ENCODE results near the gene CS.
"Not testable (repeated sequence)": the region's sequence is repeated elsewhere in the genome, so short reads cannot be mapped to it uniquely, and the experiment has no call there.

Gene CS

GRCh38 chr12:56299853-56300643 is at the start of gene CS:
TSS of gene CS (minus strand) at chr12:56300330. CDS start at chr12:56300201, 129 bp downstream.
- peak; percentile 95 for DNase-seq

GRCh38 chr12:56348776-56349175 is 48.6 kb upstream of the CS start:
- DNase-seq, result no peak

- not testable (repeated sequence) for DNase-seq
These were observed 47.1 kb upstream of the CS start for GRCh38 chr12:56347255-56347654.

GRCh38 chr12:56346675-56347074 is 46.5 kb upstream of the CS start:
- no peak for DNase-seq

- DNase-seq, result not testable (repeated sequence)
These were observed 42.2 kb upstream of the CS start for GRCh38 chr12:56342290-56342689.

- DNase-seq, result no peak
These were observed 41.5 kb upstream of the CS start for GRCh38 chr12:56341616-56342015.

GRCh38 chr12:56339158-56339422 is 39.0 kb upstream of the CS start:
- DNase-seq, result no peak

GRCh38 chr12:56338308-56339157 is 38.4 kb upstream of the CS start, which contains the start of gene IL23A:
TSS of gene IL23A (plus strand) at chr12:56338884. CDS start at chr12:56339045, 161 bp downstream.
- no peak for DNase-seq

GRCh38 chr12:56337753-56338251 is 37.7 kb upstream of the CS start:
- no peak for DNase-seq

GRCh38 chr12:56336361-56337167 is 36.4 kb upstream of the CS start:
- DNase-seq, result no peak

- not testable (repeated sequence) for DNase-seq
These were observed 35.4 kb upstream of the CS start for GRCh38 chr12:56335527-56335926.

GRCh38 chr12:56334490-56334793 is 34.3 kb upstream of the CS start:
- DNase-seq, result no peak

GRCh38 chr12:56333679-56334489 is 33.8 kb upstream of the CS start, which contains the start of gene PAN2:
TSS of gene PAN2 (minus strand) at chr12:56334000. CDS start at chr12:56333094, 906 bp downstream.
- peak; percentile 94 for DNase-seq

GRCh38 chr12:56333197-56333678 is 33.1 kb upstream of the CS start:
- DNase-seq, result no peak

GRCh38 chr12:56332512-56333196 is 32.5 kb upstream of the CS start:
- DNase-seq, result no peak

GRCh38 chr12:56330936-56331490 is 30.9 kb upstream of the CS start:
- no peak for DNase-seq

GRCh38 chr12:56326533-56326932 is 26.4 kb upstream of the CS start:
- DNase-seq, result no peak

- DNase-seq, result no peak
These were observed 26.0 kb upstream of the CS start for GRCh38 chr12:56326126-56326525.

- DNase-seq, result no peak
These were observed 24.1 kb upstream of the CS start for GRCh38 chr12:56324206-56324605.

- DNase-seq, result not testable (repeated sequence)
These were observed 21.5 kb upstream of the CS start for GRCh38 chr12:56321610-56322009.

GRCh38 chr12:56321027-56321426 is 20.9 kb upstream of the CS start:
- no peak for DNase-seq
